ENCODE results near the gene DET1. TPM values are rescaled to one million over a fixed set of nuclear protein-coding genes. Genes with fewer than 3 reads are reported as not detected.

Gene DET1
- total RNA-seq, 2 experiments from 2014 or later: 2.2 to 2.8 TPM

DNA sequence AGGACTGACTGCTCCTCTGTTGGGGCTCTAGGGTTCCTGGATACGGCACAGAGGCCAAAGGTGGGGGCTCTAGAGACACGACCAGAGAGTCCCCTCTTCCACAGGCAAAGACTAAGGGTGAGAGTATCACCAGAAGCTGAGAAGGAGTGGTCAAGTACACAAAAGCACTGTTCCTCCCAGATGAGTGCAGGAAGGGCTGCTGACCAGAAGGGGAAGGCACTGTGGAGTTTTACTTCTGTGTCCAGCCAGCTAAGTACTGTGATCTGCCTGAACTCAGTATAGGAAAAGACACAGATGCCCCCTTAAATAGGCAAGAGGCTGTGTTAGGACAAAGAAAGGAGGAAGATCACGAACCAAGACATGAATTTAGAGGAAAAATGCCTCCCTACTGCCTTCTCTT, 67.3 kb downstream of the DET1 start:
- DNase-seq: no peak
- CTCF ChIA-PET: no interaction called here
- H3K27ac Mint-ChIP-seq: no peak overlapping the region

DNA sequence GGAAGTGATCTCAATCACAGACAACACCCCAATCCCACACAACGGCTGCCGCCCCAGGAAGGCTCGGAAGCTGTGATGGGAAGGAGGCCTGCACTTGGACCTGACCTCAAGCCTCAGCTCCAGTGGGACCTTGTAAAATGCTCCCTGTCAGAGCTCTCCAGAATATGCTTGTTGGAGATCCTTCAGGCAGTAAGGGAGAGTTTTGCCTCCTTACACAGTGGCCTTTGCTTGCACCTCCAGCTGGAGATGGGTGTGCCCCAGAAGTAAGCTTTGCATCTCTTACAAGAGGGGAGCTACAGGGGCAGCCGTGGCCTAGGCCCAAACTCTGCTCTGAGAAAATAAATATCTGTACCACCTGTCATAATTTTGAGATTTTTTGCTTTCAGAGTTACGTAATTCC, 68.6 kb downstream of the DET1 start:
- H3K4me3 Mint-ChIP-seq: no peak overlapping the region
- ATAC-seq (ENCODE audit: poor library complexity) (no peak), DNase-seq (no peak)
- peaks cover 52% of the 10 kb centered on the region for H3K36me3 Mint-ChIP-seq (ENCODE audit: low read depth)
- H3K4me1 ChIP-seq (ENCODE audit: insufficient read depth, low read length): no peaks in the 10 kb centered on the region
- H3K27ac ChIP-seq (ENCODE audit: low read depth in 1 of 2, low read length in 2 of 2): no peak overlapping the region
- ChIA-PET POLR2A (no interaction called here), CTCF (no interaction called here)
- H3K4me1 Mint-ChIP-seq (ENCODE audit: low read depth): no peaks in the 10 kb centered on the region
- no peaks in the 10 kb centered on the region for H3K27me3 ChIP-seq (ENCODE audit: control insufficient read depth in 1 of 2, insufficient read depth in 2 of 2, low read length in 2 of 2)
- intact Hi-C loops (cut with DNase I, micrococcal nuclease): loop anchor here (2.0 to 10.0 kb wide), 4 partner anchors 144 to 417 kb away; partner anchors contain the start of genes AEN (in 1 of the 2) and HAPLN3 (in 1 of the 2)
- H3K4me3 ChIP-seq (ENCODE audit: low read length): no peak overlapping the region
- TF ChIP-seq, protein P1, sequence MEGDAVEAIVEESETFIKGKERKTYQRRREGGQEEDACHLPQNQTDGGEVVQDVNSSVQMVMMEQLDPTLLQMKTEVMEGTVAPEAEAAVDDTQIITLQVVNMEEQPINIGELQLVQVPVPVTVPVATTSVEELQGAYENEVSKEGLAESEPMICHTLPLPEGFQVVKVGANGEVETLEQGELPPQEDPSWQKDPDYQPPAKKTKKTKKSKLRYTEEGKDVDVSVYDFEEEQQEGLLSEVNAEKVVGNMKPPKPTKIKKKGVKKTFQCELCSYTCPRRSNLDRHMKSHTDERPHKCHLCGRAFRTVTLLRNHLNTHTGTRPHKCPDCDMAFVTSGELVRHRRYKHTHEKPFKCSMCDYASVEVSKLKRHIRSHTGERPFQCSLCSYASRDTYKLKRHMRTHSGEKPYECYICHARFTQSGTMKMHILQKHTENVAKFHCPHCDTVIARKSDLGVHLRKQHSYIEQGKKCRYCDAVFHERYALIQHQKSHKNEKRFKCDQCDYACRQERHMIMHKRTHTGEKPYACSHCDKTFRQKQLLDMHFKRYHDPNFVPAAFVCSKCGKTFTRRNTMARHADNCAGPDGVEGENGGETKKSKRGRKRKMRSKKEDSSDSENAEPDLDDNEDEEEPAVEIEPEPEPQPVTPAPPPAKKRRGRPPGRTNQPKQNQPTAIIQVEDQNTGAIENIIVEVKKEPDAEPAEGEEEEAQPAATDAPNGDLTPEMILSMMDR (IDR thresholded peaks at IDR 0.05): no peak
- no peak overlapping the region for H3K27ac Mint-ChIP-seq
- H3K27me3 Mint-ChIP-seq: no peaks in the 10 kb centered on the region
- peaks cover 46% of the 10 kb centered on the region for H3K36me3 ChIP-seq (ENCODE audit: insufficient read depth, low read length)
- H3K9me3 Mint-ChIP-seq: no peaks in the 10 kb centered on the region
- H3K9me3 ChIP-seq (ENCODE audit: control insufficient read depth in 1 of 2, insufficient read depth in 1 of 2, low read length in 2 of 2): no peaks in the 10 kb centered on the region

More for the DNA sequence above, 67.3 kb downstream of the DET1 start:
- POLR2A ChIA-PET: no interaction called here
- H3K4me1 ChIP-seq (ENCODE audit: insufficient read depth, low read length): no peaks in the 10 kb centered on the region
- Mint-ChIP-seq H3K27me3 (no peaks in the 10 kb centered on the region), H3K9me3 (no peaks in the 10 kb centered on the region), H3K4me1 (ENCODE audit: low read depth) (no peaks in the 10 kb centered on the region), H3K4me3 (no peak overlapping the region), H3K36me3 (ENCODE audit: low read depth) (peaks cover 40% of the 10 kb centered on the region)
- no peak overlapping the region for H3K27ac ChIP-seq (ENCODE audit: low read depth in 1 of 2, low read length in 2 of 2)
- no peak for ATAC-seq (ENCODE audit: poor library complexity)
- intact Hi-C loops (cut with DNase I, micrococcal nuclease): loop anchor here (5.0 to 10.0 kb wide), 3 partner anchors 143 to 416 kb away; partner anchors contain the start of genes AEN (in 1 of the 2) and HAPLN3 (in 1 of the 2)
- H3K9me3 ChIP-seq (ENCODE audit: control insufficient read depth in 1 of 2, insufficient read depth in 1 of 2, low read length in 2 of 2): no peaks in the 10 kb centered on the region
- H3K36me3 ChIP-seq (ENCODE audit: insufficient read depth, low read length): peaks cover 37% of the 10 kb centered on the region
- H3K27me3 ChIP-seq (ENCODE audit: control insufficient read depth in 1 of 2, insufficient read depth in 2 of 2, low read length in 2 of 2): no peaks in the 10 kb centered on the region
- TF ChIP-seq, protein P1 (IDR thresholded peaks at IDR 0.05): no peak
- H3K4me3 ChIP-seq (ENCODE audit: low read length): no peak overlapping the region

DNA sequence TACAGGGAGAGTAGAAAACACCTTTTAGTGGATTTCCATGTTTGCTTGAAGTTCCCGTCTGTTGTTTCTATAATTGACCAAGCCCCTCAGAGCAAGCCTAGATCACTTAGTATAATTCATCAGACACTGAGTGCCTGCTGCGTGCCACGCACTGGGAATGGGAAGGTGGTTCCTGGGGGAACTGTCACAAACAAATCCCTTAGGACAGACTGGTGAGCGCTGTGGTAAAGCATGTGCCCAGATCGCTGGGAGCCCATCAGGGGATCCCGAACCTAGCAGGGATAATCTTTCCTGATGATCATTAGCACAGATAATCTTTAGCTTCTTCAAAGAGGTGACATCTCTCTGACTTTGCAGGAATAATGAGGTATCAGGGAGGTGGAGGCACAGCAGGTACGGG, 69.4 kb downstream of the DET1 start:
- CTCF ChIA-PET: no interaction called here
- Histone ChIP-seq H3K4me1 (ENCODE audit: insufficient read depth, low read length) (no peaks in the 10 kb centered on the region), H3K27me3 (ENCODE audit: control insufficient read depth in 1 of 2, insufficient read depth in 2 of 2, low read length in 2 of 2) (no peaks in the 10 kb centered on the region), H3K9me3 (ENCODE audit: control insufficient read depth in 1 of 2, insufficient read depth in 1 of 2, low read length in 2 of 2) (no peaks in the 10 kb centered on the region), H3K27ac (ENCODE audit: low read depth in 1 of 2, low read length in 2 of 2) (no peak overlapping the region), H3K4me3 (ENCODE audit: low read length) (no peak overlapping the region), H3K36me3 (ENCODE audit: insufficient read depth, low read length) (peaks cover 53% of the 10 kb centered on the region)
- no peaks in the 10 kb centered on the region for H3K27me3 Mint-ChIP-seq
- H3K9me3 Mint-ChIP-seq: no peaks in the 10 kb centered on the region
- TF ChIP-seq, protein P1 (IDR thresholded peaks at IDR 0.05): no peak
- no peak overlapping the region for H3K27ac Mint-ChIP-seq
- H3K36me3 Mint-ChIP-seq (ENCODE audit: low read depth): peaks cover 60% of the 10 kb centered on the region
- intact Hi-C loops (cut with DNase I, micrococcal nuclease): loop anchor here (2.0 to 10.0 kb wide), 4 partner anchors 145 to 418 kb away; partner anchors contain the start of genes AEN (in 1 of the 2) and HAPLN3 (in 1 of the 2)
- ATAC-seq (ENCODE audit: poor library complexity): no peak
- no peak for DNase-seq
- H3K4me3 Mint-ChIP-seq: no peak overlapping the region
- POLR2A ChIA-PET: no interaction called here
- peaks cover 2% of the 10 kb centered on the region for H3K4me1 Mint-ChIP-seq (ENCODE audit: low read depth)
